Measurements from ENCODE around the gene CYLD.

The CYLD gene

GRCh38 chr16:50740736-50741135 is 1.1 kb upstream of the CYLD start:
- no peaks in the 10 kb centered on the region for H3K27me3 ChIP-seq (ENCODE audit: insufficient read depth, poor library complexity, severe bottlenecking)
- TF ChIP-seq, protein P1, sequence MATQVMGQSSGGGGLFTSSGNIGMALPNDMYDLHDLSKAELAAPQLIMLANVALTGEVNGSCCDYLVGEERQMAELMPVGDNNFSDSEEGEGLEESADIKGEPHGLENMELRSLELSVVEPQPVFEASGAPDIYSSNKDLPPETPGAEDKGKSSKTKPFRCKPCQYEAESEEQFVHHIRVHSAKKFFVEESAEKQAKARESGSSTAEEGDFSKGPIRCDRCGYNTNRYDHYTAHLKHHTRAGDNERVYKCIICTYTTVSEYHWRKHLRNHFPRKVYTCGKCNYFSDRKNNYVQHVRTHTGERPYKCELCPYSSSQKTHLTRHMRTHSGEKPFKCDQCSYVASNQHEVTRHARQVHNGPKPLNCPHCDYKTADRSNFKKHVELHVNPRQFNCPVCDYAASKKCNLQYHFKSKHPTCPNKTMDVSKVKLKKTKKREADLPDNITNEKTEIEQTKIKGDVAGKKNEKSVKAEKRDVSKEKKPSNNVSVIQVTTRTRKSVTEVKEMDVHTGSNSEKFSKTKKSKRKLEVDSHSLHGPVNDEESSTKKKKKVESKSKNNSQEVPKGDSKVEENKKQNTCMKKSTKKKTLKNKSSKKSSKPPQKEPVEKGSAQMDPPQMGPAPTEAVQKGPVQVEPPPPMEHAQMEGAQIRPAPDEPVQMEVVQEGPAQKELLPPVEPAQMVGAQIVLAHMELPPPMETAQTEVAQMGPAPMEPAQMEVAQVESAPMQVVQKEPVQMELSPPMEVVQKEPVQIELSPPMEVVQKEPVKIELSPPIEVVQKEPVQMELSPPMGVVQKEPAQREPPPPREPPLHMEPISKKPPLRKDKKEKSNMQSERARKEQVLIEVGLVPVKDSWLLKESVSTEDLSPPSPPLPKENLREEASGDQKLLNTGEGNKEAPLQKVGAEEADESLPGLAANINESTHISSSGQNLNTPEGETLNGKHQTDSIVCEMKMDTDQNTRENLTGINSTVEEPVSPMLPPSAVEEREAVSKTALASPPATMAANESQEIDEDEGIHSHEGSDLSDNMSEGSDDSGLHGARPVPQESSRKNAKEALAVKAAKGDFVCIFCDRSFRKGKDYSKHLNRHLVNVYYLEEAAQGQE (IDR thresholded peaks at IDR 0.05; ENCODE audit: insufficient replicate concordance, low read depth), result no peak
- TF ChIP-seq, protein P2, sequence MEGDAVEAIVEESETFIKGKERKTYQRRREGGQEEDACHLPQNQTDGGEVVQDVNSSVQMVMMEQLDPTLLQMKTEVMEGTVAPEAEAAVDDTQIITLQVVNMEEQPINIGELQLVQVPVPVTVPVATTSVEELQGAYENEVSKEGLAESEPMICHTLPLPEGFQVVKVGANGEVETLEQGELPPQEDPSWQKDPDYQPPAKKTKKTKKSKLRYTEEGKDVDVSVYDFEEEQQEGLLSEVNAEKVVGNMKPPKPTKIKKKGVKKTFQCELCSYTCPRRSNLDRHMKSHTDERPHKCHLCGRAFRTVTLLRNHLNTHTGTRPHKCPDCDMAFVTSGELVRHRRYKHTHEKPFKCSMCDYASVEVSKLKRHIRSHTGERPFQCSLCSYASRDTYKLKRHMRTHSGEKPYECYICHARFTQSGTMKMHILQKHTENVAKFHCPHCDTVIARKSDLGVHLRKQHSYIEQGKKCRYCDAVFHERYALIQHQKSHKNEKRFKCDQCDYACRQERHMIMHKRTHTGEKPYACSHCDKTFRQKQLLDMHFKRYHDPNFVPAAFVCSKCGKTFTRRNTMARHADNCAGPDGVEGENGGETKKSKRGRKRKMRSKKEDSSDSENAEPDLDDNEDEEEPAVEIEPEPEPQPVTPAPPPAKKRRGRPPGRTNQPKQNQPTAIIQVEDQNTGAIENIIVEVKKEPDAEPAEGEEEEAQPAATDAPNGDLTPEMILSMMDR (IDR thresholded peaks at IDR 0.05; ENCODE audit: insufficient read depth, low read length), result no peak
- no peak for TF ChIP-seq GABPA (IDR thresholded peaks at IDR 0.05; ENCODE audit: low read depth)
- DNase-seq (ENCODE audit: low read depth in 1 of 2, low spot score in 1 of 2), result no peak
- no peak overlapping the region for H3K4me3 ChIP-seq (replicated peaks; ENCODE audit: insufficient read depth, low read length)
- no peak overlapping the region for H3K27ac ChIP-seq (replicated peaks)

- peak overlapping the region; percentile 42 for H3K4me3 ChIP-seq (replicated peaks; ENCODE audit: insufficient read depth, low read length)
- TF ChIP-seq POLR2AphosphoS5 (IDR thresholded peaks at IDR 0.05; ENCODE audit: low read depth) (no peak), GABPA (IDR thresholded peaks at IDR 0.05; ENCODE audit: low read depth) (no peak), SPI1 (IDR thresholded peaks at IDR 0.05; ENCODE audit: borderline replicate concordance, low read depth) (no peak)
- TF ChIP-seq, protein P1 (IDR thresholded peaks at IDR 0.05; ENCODE audit: insufficient replicate concordance, low read depth), result no peak
- TF ChIP-seq, protein P2 (IDR thresholded peaks at IDR 0.05; ENCODE audit: insufficient read depth, low read length), result no peak
- no peak for DNase-seq (ENCODE audit: low read depth in 1 of 2, low spot score in 1 of 2)
- H3K27ac ChIP-seq (replicated peaks), result peak overlapping the region; percentile 29
- H3K27me3 ChIP-seq (ENCODE audit: insufficient read depth, poor library complexity, severe bottlenecking), result no peaks in the 10 kb centered on the region
These were observed 583 bp upstream of the CYLD start for GRCh38 chr16:50741225-50741780.

DNA sequence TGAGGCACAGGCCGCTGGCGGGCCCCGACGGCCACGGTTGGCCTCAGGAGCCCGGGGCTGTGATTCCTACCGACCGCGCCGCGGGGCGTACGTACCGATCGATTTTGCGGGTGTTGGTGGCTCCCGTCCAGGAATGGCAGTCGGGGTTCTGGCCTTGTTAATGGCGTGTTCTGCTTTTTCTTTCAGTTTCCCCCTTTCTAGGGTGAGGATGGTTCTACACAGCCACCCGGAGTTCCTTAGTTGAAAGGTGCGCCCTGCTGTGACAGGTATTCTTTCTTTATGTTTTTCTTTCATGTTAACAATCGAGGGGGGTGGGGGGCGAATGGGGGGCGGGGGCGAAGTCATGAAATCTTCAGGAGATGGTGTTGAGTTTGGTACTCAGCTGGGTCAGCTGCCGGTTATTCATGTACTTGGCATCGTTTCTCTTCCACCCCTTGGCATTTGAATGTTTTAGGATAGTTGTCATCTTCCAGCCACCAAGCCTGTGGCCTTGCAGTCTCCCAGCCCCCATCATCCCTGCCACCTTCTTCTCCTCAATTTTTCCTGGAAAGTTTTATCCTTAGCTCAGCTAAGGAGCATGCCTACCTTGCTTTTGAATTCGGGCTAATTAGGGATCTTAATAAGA is 802 bp downstream of the CYLD start:
- no peak for TF ChIP-seq POLR2AphosphoS5 (IDR thresholded peaks at IDR 0.05; ENCODE audit: low read depth)
- TF ChIP-seq SPI1 (IDR thresholded peaks at IDR 0.05; ENCODE audit: borderline replicate concordance, low read depth), result peak; percentile 64; the same call in 1 of the 2 replicates
- peak overlapping the region; percentile 67 for H3K27ac ChIP-seq (replicated peaks)

DNA sequence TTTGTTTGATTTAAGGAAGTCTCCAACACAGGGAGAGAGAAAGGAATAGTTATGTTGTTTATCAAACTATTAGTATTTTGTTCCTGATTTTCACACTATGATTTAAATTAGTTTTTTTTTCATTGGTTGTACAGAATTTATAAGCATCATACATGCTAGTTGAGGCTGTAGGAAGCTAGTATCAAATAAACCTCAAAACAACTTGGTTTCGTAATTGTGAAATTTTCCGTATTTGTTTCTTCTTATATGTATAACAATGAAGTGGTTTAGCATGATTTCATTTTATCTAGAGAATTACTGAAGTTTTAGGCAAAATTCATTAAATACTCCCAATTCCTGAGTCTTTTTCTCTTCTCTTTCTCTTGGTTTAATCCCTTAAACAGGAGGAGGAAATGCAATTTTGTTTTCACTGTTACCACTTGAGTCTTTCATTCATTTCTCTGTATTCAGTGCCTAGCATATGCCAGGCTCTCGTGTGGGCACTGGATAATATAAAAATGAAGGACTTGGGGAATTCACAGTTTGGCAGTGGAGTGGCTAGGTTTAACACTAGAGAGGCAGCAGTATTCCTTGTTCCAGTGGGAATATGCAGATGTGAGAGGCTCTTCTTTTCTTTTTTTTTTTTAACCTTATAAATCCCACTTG is 1.8 kb downstream of the CYLD start:
- no peaks in the 10 kb centered on the region for H3K27me3 ChIP-seq (ENCODE audit: insufficient read depth, poor library complexity, severe bottlenecking)
- TF ChIP-seq SPI1 (IDR thresholded peaks at IDR 0.05; ENCODE audit: borderline replicate concordance, low read depth) (no peak), GABPA (IDR thresholded peaks at IDR 0.05; ENCODE audit: low read depth) (no peak), POLR2AphosphoS5 (IDR thresholded peaks at IDR 0.05; ENCODE audit: low read depth) (no peak)
- TF ChIP-seq, protein P1 (IDR thresholded peaks at IDR 0.05; ENCODE audit: insufficient replicate concordance, low read depth), result no peak
- TF ChIP-seq, protein P2 (IDR thresholded peaks at IDR 0.05; ENCODE audit: insufficient read depth, low read length), result no peak
- no peak overlapping the region for H3K4me3 ChIP-seq (replicated peaks; ENCODE audit: insufficient read depth, low read length)
- no peak for DNase-seq (ENCODE audit: low read depth in 1 of 2, low spot score in 1 of 2)
- no peak overlapping the region for H3K27ac ChIP-seq (replicated peaks)

More for the DNA sequence above, 802 bp downstream of the CYLD start:
- no peaks in the 10 kb centered on the region for H3K27me3 ChIP-seq (ENCODE audit: insufficient read depth, poor library complexity, severe bottlenecking)
- peak in 1 of 2 experiments; percentile 40 for DNase-seq (ENCODE audit: low read depth in 1 of 2, low spot score in 1 of 2)
- H3K4me3 ChIP-seq (replicated peaks; ENCODE audit: insufficient read depth, low read length), result peak overlapping the region; percentile 98
